Measurements from ENCODE around the gene KCNJ6.

KCNJ6 gene

DNA sequence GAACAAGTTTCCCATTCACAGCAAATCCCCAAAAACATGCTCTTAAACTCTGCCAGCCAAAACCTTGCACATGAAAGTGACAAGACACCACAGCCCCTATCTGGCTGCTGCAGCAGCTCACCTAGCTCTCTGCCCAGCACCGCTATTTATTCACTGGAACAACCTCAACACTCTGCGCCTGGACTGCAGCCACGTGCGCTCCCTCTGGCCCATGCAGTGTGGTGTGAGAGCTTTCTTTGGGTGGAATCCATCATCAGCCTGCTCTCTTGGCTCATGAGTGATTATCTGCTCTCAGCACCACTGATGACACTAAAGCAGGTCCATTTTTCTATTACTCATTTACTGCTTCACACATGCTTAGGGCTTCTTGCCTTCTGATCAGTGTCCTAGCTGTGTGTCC, 11.4 kb downstream of the KCNJ6 start:
- no peak for DNase-seq (ENCODE audit: low read depth in 2 of 2)

DNA sequence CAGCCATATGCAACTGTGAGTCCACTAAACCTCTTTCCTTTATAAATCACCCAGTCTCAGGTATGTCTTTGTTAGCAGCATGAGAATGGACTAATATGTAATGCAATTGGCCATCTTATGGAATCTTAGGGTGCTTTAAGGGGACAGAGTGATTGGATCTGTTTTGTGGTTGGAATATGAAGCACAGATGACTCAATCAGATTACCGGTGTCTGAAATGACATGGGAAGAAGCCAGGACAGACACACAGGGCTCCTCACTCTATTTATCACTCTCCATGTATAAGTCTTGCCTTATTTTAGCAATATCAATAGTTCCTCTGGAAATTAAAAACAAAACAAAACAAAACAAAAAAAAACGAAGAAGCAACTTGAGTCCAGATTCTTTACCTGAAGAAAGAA, 12.9 kb downstream of the KCNJ6 start:
- DNase-seq (ENCODE audit: low read depth in 2 of 2): no peak

DNA sequence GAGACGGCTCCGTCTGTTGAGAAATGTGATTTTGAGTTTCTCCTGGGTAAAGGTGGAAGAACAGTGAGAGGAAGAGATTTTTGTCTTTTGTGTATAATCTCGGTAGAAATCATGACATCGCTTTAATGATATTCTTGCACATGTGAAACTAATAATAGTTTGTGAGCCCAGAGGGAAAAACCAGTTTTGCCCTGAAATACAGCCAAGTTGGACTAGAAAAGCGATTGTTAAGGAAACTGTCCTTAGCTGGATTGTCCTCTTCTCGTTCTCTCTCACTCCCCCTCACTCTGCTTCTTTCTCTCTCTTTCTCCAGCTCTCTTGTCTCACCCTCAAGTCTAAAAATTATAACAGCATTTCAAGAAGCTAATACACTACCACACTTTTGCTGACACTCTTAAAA, 17.1 kb downstream of the KCNJ6 start:
- DNase-seq (ENCODE audit: low read depth in 2 of 2): no peak

DNA sequence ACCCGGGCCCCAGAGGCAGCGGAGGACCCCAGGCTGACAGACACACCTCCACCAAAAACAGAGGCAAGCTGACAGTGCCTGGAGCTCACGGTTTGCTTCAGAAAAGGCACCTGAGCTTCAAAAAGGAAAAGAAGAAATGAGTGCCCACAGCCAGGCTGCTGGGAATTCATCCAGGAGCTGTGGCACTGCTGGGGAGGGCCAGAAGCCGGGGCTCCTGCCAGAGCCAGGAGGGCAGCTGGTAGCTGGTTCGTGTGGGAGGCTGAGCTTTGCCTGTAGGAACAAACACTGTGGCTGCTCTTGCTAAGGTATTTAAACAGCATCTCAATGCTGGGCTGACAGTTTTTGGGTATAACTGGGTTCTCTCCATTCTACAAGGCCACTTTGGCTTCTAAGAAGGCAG, 19.5 kb downstream of the KCNJ6 start:
- DNase-seq (ENCODE audit: low read depth in 2 of 2): no peak

DNA sequence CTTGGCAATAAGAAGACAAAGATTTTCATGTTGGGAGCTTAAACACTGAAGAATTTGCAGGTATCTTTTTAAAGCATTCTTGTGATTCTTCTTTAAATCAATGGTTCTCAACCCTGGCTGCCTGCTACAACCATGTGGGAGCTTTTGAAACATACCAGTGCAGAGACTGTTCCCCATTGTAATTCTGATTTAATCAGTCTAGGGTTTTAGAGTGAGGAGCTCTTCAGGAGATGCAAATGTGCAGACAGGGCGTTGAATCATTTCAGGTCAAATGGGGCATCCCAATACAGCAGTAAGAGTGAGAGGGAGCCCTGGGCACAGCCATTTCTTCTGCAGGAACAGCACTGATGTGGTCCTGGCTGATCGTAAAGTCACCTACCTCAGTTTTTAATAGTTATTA, 24.3 kb downstream of the KCNJ6 start:
- DNase-seq (ENCODE audit: low read depth in 2 of 2): no peak

DNA sequence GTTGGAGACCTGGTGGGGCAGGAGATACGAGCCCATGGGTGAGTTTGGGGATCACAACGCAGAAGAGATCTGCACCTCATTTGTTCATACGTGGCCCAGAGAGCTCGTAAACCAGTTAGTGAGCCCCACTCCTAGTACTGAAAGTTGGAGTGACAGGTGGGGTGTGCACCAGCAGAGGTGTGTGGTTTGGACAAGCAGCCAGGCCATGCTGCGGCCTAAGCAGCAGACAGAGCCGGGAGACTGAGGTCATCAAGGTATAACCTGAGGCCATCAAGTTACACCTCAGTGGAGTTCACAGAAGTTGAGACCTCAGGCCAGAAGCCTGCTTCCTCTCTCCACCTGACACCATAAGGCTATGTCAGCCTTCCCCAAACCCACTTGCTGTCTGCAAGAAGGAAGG, 27.6 kb downstream of the KCNJ6 start:
- DNase-seq (ENCODE audit: low read depth in 2 of 2): no peak

DNA sequence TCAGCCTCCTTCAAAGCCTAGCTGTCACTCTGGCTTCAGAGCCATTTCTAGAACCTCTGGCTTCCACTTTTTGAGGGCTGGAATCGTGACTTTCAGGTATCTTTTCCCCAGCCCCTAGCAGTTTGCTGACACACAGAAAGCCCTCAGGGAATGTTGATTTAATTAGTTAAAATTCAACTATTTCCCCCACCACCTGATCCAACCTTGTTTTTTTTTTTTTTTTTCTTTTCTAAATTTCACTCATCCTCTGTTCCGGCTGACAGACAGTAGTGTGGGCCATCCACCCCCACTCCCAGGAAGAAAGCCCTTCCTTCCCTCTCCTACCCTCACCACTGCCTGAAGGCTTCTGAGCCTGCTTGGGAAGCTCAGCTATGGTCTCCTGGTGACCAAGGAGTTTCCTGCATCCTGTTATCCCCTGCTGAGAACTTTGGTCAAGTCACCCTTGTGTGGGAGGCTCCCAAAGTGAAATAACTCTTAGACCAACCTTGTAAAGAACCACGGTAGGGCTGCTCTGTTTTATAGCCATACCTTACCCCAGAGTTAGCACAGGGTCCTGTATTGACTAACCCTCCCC, 29.4 kb downstream of the KCNJ6 start:
- no peak for DNase-seq (ENCODE audit: low read depth in 2 of 2)

DNA sequence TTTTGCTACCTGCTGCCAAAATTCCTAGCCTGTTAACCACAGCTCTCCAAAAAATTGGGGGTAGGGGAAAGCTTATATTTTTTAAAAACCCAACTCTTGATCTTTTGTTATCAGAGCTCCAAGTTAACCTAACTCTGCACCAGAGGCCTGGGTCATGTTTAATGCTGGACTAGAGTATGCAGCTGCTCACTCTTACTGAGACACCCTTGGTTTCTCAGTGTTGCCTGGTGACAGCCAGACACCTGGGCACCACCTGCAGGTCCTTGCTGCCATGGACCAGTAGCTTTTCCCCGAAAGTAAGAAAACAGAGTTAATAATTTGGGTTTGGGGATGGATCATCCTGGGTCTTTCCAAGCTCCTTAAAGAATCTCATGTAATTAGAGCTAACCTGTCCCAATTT, 30.1 kb downstream of the KCNJ6 start:
- DNase-seq (ENCODE audit: low read depth in 2 of 2): no peak

DNA sequence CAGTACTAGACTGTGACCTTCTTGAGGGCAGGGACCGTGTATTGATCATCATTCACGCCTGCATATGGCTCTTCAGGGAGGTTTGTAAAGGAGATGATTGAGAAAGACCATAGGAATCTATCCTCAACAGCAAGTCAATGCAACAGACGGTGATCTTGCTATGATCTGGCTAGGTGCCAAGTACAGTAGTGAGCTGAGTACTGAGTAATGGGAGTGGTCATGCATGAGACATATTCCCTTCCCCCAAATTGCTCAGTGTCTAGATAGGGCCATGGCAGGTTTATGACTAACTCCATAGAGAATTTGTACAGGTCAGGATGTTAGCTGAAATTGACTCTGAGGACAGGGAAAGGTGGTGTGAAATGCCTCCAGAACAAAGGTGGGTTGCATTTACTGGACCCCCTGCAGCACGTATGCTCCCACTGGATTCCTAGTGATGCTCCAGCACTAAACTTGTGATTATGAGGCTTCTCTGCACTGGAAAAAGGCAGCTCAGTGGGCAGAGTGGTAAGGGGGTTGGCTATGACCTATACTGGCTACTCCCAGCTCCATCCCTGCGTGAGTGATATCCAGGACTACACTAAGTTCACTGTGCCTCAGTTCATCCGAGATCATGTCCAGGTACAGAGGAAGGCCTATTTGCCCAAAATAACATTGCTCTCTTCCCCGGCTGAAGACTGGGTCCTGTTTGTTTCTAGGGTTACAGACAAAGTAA, 37.2 kb downstream of the KCNJ6 start:
- no peak for DNase-seq (ENCODE audit: low read depth in 2 of 2)

DNA sequence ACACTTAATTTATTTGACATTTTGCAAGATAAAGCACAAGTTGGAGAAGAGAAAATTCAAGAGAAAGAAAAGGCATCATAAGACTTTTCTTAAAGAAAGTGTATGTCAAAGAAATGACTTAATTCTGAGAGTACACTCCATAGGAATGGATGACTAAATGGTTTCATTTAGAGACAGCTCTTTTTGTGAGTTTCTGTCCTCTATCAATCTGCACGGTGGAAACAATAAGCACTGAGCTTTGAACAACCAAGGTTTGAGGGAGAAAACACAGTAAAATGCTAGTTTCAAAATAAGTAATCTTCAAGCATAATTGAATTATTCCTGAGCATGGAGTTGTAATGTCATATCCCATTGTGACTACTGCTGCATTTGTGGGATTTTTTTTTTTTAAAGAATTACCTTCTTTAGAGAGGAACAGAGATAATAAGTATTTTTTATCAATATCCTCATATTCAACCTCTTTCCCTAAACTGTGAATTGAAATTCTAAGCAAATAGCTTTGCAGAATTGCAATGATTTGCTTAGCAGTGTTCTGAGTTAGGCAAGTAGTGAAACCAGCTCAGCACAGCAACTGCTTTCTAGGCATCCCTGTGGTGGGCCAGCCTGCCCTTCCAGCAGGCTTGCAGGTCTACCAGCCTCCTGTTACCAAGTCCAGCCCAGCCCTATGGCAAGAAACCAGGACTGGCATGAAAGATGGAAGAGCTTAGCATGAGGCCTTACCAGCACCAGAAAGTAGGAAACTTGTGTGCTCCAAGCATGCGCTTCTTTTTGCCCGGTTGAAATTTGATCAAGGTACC, 38.2 kb downstream of the KCNJ6 start:
- DNase-seq (ENCODE audit: low read depth in 2 of 2): no peak

DNA sequence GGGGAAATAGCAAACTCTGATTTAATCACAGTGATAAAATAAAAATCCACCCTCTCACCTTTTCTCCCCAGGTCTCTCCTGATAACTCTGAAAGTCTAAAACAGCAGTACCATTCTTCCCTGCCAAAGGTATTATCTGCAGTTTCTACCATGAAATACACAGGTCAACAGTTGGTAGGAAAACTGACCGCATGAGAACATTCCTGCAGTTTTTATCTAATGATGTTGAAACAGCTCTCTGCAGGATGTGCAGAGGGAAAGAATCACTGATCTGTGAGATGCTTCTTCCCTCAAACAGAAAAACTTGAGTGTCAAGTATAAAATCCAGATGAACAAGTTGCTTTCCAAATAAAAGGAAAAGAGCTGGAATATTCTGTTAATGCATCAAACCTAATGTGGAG, 39.1 kb downstream of the KCNJ6 start:
- no peak for DNase-seq (ENCODE audit: low read depth in 2 of 2)

DNA sequence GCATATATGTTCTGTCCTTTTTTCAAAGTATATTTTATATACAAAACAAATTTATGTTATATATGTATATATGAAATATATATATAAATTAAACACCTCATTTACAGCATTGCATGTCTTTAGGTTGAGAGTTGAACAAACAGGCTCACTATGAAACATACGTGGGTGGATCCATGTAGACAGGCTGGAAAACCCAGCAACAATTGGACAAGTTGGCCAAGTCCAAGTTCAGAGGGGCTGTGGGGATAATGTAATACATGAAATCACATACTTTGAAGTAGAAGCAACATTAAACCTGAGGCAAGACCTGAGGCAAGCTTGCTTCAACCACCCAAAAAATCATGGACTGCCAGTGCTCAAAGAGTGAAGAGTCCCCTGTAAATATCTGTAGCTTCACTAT, 39.7 kb downstream of the KCNJ6 start:
- DNase-seq (ENCODE audit: low read depth in 2 of 2): no peak

DNA sequence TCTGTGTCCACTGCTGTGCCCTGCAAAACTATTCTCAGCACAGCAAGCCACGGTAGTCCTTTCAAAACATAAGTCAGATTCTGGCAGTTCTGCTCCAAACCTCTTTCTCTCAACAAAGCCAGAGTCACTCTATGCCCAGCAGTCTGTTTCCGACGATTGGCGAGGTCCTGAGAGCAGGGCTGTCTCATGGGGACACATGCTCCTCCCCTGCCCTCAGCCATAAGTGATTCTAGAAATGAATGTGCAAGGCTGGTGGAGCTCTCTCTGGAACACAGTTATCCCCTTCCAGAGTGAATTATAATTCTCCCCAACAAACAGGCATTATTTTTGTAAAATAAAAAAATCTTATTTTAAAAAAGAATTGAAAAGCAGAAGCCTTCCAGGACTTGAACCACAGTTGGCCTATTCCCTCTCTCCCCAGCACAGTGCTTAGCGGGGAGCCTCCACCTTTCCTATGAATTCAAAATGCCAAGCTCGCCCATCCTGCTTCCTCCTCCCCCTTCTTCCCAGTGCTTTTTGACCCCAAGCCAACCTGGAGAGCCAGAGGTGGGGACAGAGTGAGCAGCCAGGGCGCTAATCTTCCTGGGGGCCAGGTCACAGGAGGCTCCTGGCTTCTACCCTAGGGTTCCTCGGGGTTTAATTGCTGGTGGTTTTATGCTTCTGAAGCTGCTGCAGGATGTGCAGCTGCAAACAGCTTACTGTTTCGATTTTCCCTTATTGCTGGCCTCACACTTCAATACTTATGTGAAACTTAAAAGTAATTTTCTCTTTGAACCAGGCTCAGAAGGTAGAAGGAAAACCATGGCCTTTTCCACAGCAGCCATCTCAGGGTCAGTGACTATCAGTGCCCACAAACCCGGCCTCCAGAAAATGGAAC, 41.1 kb downstream of the KCNJ6 start:
- DNase-seq (ENCODE audit: low read depth in 2 of 2): no peak

DNA sequence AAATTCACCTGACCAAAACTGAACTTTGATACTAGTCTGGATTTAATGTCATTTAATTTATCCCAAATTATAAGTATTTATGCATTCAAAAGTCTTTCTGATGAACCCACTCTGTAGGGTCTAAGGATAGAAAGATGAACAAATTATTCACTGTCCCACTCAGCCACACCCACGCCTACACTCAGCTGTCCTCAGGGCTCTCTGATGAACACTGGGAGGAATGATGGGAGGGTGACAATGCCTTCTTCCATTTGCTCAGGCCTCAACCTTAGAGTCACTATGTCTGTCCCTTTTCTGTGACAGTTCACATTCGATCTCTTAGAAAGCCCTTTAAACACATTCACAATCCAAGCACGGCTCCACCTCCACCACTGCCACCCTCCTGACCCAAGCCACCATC, 41.8 kb downstream of the KCNJ6 start:
- no peak for DNase-seq (ENCODE audit: low read depth in 2 of 2)

DNA sequence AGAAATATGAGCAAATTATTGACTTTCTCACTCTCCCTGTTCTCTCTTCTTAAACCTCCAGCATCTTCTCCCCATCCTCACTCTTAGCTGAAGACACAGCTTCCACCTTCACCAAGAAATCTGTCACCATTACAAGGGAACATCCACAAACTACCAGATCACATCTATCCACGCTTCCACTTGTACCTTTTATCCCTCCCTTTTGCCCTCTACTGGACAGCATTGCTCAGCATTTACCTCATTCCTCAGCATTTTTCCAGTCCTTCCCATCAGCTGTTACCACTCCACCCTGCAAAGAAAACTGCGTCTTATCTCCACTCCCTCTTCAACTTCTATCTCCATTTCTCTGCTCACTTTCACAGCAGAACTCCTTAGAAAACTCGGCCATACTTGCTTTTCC, 42.6 kb downstream of the KCNJ6 start:
- DNase-seq (ENCODE audit: low read depth in 2 of 2): no peak

DNA sequence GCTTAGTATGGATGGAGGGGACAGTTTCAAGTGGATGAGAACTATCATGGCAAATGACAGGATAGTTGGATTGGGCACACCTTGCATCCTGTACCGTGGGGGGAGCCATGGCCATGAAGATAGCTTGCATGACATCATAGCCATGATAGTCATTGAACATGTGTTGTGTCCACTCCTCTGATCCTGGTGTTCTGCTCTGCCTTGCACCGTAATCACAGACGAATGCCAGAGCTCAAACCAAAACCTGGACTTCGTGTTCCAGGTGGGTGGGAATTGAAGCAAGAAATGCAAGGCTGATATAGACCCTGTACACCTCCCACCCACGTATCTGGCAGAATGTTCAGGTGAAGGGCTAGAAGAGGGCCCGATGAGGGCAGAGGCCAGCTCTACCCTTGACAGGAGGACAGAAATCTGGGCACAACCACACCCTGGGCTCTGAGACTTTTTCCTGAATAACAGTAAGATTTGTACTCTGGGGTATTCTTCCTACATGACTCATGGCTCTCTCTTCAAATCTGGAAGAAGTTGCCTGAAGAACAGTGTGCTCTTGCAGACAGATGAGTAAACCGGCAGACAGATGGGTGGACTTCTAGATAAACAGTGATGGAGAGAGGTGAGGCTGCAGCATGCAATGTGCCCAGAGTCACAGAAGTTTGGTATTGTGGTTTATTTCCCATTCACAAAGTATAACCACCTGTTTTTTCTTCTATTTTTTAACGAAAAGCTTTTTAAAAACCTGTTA, 45.0 kb downstream of the KCNJ6 start:
- no peak for DNase-seq (ENCODE audit: low read depth in 2 of 2)

DNA sequence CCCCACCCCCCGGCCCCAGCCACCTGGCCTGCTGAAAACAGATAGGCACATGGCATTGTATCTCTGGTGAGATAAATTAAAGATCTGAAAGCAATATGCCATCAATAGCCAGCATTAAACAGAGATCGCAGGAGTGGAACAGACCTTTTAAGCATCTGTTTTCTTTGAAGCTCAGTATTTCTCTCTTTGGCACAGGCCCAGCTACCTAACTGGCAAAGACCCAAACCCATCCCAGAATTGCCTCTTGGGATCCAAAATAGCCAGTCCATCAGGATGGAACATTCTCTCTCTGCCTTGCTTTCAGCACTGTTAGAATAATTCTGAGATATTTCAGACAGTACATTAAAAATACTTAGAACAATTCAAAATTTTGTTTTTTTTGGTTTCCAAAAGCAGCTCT, 46.0 kb downstream of the KCNJ6 start:
- no peak for DNase-seq (ENCODE audit: low read depth in 2 of 2)

DNA sequence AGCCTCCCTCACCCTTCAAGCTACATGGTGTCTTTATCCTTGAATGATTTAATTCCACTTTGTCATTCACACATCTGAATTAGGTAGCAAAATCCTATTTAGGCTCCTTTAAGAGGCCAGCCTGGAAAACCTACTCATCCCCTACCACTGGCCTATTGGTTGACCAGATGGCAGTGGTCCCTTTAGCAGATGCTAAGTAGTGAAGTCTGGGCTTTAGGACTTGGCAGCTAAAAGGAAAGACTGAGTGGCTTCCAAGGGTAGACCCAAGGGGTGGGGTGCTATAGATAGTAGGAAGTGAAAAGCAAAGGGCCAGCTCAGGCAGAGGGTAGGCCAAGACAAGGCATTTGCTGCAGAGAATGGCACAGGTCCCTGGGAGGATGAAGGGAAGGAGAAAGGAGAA, 46.6 kb downstream of the KCNJ6 start:
- DNase-seq (ENCODE audit: low read depth in 2 of 2): no peak

DNA sequence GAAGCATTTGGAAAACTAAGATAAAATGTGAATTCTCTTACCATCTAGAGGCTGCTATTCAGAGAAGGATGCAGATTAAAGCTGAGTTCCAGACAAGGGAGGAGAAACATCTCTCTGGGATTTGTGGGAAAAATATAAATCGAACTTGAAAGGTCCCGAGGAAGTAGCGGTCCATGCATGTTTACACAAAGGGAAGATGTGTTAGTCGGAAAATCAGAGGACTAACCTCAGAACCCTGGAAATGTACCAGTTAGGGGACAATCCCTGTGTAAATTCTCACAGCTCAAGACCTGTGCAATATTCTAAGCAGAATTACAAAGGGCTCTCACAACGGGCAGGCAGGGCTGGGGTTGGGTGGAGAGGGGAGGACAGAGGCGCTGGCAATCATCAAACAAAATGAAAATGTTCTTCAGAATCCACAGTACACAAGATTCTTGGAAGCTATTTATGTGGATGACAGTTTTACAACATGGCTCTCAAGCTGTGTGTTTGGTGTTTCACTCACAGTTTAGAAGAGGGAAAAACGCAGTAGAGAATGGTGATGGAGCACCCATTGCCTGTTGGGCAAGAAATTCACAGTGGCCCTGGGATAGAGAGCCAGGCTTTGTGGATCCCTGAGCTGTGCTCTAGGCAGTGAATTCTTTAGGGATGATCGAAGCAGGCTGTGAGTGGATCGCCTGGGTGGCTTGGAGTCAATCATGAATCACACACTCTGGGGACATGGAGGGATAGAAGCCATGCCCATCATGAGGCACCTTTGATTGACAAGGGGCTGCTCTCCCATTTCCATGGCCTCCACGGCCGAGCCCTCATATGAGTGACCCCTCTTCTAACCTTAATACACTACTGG, 47.6 kb downstream of the KCNJ6 start:
- DNase-seq (ENCODE audit: low read depth in 2 of 2): no peak

DNA sequence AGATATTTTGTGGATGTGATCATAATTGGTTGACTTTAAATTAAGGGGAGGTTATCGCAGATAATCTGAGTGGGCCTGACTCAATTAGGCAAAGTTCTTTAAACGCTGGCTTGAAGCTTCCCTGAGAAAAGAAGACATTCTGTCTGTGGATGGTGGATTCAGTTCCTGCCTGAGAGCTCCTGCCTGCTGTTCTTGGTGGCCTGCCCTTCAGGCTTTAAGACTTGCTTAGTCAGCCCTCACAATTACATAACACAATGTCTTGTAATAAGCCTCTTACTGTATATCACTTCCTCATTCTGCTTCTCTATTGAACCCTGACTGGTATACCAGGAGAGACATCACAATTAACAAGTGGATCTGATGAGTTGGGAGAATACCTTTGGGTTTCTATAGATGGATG, 50.2 kb downstream of the KCNJ6 start:
- DNase-seq (ENCODE audit: low read depth in 2 of 2): no peak

DNA sequence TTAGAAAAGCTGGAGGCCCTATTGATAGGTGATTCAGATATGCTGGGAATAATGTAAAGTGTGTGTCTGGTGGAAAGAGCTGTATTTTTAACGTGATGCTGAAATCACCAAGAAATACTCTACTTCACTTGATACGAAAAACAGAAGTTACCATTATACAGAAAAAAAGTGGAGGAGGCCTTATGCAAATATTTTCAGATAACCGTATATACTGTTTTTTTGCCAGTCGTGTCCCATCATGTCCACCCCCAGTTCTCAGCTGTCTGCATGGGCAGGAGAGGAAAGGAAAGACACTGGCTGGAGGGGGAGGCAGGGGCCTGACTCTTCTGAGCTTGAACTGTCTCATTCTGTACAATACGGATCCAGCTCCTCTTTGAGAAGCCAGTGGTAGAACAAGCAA, 51.1 kb downstream of the KCNJ6 start:
- DNase-seq (ENCODE audit: low read depth in 2 of 2): no peak

All from stimulated activated CD8-positive, alpha-beta memory T cell treated with anti-CD3 and anti-CD28 coated beads, Interleukin-2, amount 100 ng/mL, for 48 hours (primary cell).